ENCODE results near the gene AARS2.

- TF ChIP-seq CTCF (IDR thresholded peaks at IDR 0.05) (no peak), EP300 (IDR thresholded peaks at IDR 0.05) (no peak)
Observed at GRCh38 chr6:44284121-44284520, 29.0 kb downstream of the AARS2 start.

Data from upper lobe of left lung (tissue), 4 donors.